ENCODE data around the gene ATG4B. TPM values are rescaled to one million over a fixed set of nuclear protein-coding genes. Genes with fewer than 3 reads are reported as not detected.

Gene ATG4B
- total RNA-seq, 2 donors from 2014 or later: 52.0 to 86.1 TPM

GRCh38 chr2:241668839-241669238 is 31.3 kb downstream of the ATG4B start:
- Histone ChIP-seq H3K9me3 (no peaks in the 10 kb centered on the region), H3K27ac (no peak overlapping the region), H3K36me3 (peaks cover 59% of the 10 kb centered on the region), H3K27me3 (replicated peaks; ENCODE audit: insufficient read depth) (no peaks in the 10 kb centered on the region), H3K4me1 (ENCODE audit: control insufficient read depth in 1 of 2, low read depth in 2 of 2) (peaks cover 0 to 4% of the 10 kb centered on the region in 2 donors), H3K4me3 (no peak overlapping the region)
- no peak for TF ChIP-seq CTCF (IDR thresholded peaks at IDR 0.05)
- DNase-seq (ENCODE audit: low spot score) (no peak), ATAC-seq (ENCODE audit: insufficient number of reproducible peaks, low FRiP score, low read depth) (no peak)

- TF ChIP-seq CTCF (IDR thresholded peaks at IDR 0.05): no peak
- Histone ChIP-seq H3K9me3 (no peaks in the 10 kb centered on the region), H3K4me1 (ENCODE audit: control insufficient read depth in 1 of 2, low read depth in 2 of 2) (peaks cover 2 to 12% of the 10 kb centered on the region in 2 donors), H3K27ac (no peak overlapping the region), H3K4me3 (no peak overlapping the region), H3K36me3 (peaks cover 63% of the 10 kb centered on the region), H3K27me3 (replicated peaks; ENCODE audit: insufficient read depth) (no peaks in the 10 kb centered on the region)
- ATAC-seq (ENCODE audit: insufficient number of reproducible peaks, low FRiP score, low read depth) (no peak), DNase-seq (ENCODE audit: low spot score) (no peak)
These were observed 33.0 kb downstream of the ATG4B start for GRCh38 chr2:241670333-241671110.

DNA sequence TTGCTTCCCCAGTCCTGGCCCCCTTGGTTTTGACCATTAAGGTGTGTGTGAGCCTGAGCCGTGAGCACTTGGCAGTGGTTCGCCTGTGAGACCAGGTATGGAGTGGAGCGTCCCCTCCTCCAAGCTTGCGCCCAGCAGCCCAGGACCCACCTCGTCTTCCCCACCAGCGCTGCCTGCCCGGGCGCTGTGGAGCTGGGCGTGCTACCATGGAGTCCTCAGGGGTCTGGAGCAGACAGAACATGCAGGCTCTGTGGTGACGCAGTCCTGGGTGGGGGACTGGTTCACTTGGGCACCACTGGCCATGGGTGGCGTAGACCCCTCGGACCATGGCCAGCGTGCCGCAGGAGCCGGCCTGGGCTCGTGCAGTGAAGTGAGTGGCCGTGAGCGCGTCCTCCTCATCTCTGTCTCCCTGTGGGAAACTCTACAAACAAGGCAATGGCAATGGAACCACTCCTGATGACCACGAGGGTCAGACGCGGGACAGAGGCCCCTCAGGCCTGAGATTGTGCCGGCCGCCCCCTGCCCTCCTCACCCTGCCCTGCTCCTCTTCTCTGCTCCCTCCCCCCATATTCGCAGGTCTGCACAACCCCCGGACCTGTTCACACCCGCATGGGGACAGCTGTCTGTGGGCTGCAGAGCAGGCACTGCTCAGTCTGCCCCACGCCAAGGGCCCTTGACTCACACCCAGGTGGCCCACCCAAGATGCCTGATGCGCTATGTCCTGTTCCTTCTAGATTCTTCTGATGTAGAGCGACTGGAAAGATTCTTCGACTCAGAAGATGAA is 34.2 kb downstream of the ATG4B start:
- Histone ChIP-seq H3K27ac (no peak overlapping the region), H3K9me3 (no peaks in the 10 kb centered on the region), H3K4me1 (ENCODE audit: control insufficient read depth in 1 of 2, low read depth in 2 of 2) (peaks cover 2 to 12% of the 10 kb centered on the region in 2 donors), H3K27me3 (replicated peaks; ENCODE audit: insufficient read depth) (no peaks in the 10 kb centered on the region), H3K4me3 (no peak overlapping the region), H3K36me3 (peaks cover 60% of the 10 kb centered on the region)
- DNase-seq (ENCODE audit: low spot score) (no peak), ATAC-seq (ENCODE audit: insufficient number of reproducible peaks, low FRiP score, low read depth) (no peak)
- no peak for TF ChIP-seq CTCF (IDR thresholded peaks at IDR 0.05)

- Histone ChIP-seq H3K27me3 (replicated peaks; ENCODE audit: insufficient read depth) (no peaks in the 10 kb centered on the region), H3K36me3 (peaks cover 51% of the 10 kb centered on the region), H3K27ac (no peak overlapping the region), H3K9me3 (no peaks in the 10 kb centered on the region), H3K4me3 (no peak overlapping the region), H3K4me1 (ENCODE audit: control insufficient read depth in 1 of 2, low read depth in 2 of 2) (peaks cover 2 to 12% of the 10 kb centered on the region in 2 donors)
- TF ChIP-seq CTCF (IDR thresholded peaks at IDR 0.05): no peak
- ATAC-seq (ENCODE audit: insufficient number of reproducible peaks, low FRiP score, low read depth) (no peak), DNase-seq (ENCODE audit: low spot score) (no peak)
These were observed 35.0 kb downstream of the ATG4B start for GRCh38 chr2:241672243-241673188.
